GM18507 (cell line): ENCODE data around the gene DNAJC17.

Source experiments
- DNase-seq: peaks from one replicate; pipeline ENCODE4 v3.0.0; 2011; ENCODE audit warnings: low read depth; ENCODE audit not compliant: insufficient read length; ENCODE audit errors: extremely low spot score
- FAIRE-seq: peaks from 2 replicates; lab custom pipeline; 2011; peaks lifted over from hg19 to GRCh38; lab: Jason Lieb, UNC

Gene DNAJC17

DNA sequence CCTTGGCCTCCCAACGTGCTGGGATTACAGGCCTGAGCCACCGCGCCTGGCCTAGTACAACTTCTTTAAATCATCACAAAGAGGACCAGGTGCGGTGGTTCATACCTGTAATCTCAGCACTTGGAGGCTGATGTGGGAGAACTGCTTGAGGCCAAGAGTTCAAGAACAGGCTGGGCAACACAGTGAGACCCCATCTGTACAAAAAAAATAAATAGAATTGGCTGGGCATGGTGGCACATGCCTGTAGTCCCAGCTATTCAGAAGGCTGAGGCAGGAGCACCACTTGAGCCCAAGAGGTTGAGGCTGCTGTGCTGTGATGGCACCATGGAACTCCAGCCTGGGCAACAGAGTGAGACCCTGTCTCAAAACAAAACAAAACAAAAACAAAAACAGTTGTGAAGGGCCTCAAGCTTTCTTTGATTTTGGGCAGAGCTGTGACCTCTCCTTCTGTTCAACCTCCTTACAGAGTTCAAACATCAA is 58.1 kb downstream of the DNAJC17 start:
- FAIRE-seq (no peak), DNase-seq (no peak)

DNA sequence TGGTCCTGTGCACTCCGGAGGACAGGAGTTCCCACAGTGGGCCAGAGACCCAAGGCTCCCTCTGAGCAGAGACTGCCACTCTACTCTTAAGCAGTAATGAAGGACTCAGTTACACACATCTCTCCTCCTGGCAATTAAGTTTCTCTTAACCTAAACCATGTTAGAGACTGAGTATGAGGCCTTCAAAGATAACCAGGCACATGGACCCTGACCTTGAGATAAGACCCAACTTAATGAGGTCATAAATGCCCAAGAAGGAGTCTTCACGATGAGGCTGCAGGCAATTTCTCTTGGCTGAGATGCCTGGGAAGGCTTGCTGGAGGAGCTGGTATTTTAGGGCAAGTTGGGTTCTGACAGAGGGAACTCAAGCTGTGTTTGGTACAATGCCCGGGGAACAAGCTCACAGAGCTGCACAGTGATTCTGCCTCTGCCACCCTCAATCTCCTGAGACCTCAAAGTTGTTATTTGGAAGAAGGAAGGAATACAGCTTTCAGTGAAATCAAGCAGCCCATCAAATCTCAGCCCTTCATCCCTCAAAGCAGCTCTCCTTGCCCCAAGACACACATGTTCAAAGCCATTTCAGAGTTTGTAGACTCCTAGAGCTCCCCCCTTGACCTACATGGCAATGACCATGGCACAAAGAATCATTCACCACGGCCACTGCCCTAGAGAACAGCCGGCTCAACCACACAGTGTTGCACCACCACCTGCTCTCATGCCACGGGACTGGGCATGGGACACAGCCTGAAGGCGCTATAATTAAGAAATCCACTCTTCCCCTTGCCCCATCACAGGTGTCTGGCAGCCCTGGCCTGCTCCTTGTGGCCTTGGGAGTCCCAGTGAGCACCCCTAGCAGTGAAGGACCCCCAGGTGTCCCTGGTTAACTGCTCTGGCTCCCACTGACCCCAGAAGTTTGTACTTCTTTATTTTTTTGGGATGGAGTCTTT is 59.3 kb downstream of the DNAJC17 start:
- DNase-seq = no peak
- no peak for FAIRE-seq

DNA sequence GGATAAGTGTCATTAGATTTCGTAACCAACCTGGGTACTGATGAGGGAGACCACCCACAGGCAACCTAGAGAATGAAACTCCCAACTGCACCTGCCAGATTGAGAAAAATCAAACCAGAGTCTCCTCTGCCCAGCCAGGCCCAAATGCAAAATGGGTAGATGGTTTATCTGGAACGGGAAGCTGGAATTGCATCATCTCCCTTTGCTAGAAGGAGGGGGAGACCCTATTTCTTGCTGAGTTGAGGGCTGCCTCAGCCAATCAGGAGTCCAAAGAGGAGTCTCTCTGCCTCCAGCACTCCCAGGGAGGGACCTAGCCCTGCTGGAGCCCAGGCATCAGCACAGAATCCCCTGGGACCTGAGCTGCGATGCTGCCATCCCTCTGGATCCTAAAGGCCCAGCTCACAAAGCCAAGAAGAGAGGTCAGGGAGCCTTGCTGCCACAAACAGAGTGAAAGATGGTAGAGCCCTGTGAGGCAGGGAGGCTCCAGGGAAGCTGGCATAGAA is 60.3 kb downstream of the DNAJC17 start:
- FAIRE-seq = no peak
- no peak for DNase-seq

DNA sequence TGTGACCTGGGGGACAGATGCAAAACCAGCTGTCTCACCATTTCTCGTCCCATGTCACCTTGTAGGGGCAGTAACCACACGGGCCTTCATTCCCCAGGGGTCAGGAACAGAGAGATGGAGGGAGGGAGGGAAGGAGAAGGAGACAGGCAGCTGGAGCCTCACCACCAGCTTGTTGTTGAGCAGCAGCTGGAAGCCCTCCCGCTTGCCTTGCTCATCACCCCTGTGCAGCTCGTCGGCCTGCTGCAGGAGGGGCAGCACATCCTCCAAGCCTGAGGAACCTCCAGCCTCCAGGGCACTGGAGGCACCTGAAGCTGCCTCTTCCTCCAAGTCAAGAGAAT is 62.5 kb downstream of the DNAJC17 start:
- no peak for FAIRE-seq
- no peak for DNase-seq

DNA sequence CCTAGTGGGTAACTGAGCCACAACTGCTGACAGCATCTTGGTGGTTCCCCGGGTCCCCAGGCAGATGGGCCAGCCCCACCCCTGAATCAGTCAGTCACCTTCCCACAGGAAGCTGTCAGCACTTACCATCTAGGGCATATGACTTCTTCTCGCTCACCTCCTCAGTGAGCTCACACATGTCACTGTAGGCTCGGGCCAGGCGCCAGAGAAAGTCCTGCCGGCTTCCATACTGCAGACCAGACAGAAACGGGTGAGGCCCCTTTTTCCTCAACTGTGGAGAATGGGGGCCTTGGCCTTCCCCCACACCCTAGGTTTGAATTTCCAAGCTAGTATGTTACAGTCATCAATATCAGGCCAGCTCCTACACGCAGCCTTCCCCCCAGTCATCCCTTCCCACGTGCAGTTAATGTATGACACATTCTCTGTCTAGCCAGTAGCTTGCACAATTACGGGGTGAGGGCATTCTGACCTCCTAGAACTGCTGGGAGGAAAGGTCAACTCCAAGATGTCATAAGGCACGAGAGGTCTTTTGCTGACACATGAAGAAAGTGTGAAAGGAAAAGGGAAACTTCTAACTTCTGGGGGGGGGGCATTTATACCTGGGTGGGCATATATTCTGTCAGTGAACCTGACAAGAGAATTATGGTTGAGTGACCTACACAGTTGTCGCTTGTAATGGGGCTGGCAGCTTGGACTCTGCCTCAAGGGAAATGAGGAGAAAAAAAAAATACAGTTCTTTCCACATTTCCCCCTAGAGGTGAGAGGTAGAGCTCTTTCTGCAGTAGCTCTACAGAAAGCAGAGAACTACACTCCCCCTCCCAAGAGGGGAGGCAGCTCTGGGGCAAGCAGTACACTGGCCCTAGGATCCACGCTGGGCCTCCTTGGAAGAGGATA is 63.1 kb downstream of the DNAJC17 start:
- FAIRE-seq (peak; percentile 48), DNase-seq (no peak)

DNA sequence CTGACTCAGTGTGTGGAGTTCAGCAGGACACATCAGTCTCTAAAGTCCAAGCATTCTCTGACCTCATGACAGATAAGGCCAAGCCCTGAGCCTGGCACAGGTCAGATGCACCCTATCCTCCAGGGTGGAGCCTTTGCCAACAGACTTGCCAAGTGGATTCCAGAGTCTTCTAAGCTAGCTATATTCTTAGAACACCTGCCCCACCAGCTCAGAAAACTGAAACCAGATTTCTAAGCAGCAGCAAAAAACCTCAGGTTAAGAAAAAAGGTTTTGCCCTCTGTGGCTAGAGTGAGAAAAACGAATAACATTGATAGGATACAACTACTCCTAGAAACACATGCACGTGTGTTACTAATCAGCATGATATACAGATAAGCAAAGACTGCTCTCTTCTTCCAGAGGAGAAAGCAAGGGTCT is 63.8 kb downstream of the DNAJC17 start:
- DNase-seq (no peak), FAIRE-seq (no peak)

DNA sequence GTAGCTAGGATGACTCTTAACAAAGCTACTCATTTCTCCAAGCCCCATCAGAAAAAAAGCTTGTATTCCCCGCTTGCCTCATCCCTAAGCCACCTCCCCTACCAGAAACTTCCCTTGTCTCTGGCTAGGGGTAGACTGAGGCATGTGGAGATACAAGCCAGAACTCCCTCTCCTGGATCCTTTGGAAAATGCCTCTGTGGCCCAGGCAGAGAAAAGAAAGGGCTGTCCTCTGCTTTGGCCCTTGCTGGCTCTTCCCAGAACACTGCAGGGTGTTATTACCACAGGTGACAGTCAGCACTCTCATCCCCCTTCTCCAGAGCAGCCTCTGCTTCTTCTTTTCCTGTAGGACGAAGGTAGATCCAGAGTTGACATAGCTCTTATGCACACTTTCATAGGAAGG is 67.4 kb downstream of the DNAJC17 start:
- no peak for DNase-seq
- FAIRE-seq = no peak

DNA sequence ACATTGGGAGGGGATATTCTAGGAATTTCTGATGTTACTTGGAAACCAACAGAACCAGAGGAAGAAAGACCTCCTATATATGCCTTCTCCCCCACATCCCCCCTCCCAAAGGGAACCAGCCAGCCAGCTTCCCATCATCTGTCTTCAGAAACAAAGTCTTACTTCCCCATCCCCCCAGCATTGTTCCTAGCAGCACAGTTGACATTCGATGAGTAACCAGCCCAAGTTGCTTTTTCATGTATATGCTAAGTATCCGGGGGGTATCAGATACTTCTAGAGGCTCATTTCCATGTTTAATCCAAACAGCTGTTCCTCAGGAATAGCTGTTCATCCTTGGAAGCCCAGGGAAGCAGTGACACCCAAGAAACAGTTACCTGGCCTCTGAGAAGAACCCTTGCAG is 68.2 kb downstream of the DNAJC17 start:
- no peak for DNase-seq
- FAIRE-seq = no peak

DNA sequence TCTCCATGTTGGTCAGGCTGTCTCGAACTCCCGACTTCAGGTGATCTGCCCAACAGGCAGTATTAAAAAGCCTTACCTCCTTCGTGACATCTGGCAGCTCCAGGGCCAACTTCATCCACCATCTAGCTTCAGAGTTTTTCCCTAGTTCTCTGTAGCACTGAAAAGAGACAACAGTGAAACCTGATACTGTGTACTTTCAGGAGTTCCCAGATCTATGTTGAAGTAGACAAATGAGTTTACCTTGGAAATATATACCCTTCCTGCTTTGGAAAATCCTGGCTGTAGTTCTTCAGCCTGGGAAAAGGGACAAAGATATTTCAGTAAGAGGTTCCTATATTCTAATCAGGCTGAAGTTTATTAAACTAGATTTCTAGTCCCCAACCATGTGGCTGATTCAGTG is 70.2 kb downstream of the DNAJC17 start:
- DNase-seq (no peak), FAIRE-seq (no peak)

DNA sequence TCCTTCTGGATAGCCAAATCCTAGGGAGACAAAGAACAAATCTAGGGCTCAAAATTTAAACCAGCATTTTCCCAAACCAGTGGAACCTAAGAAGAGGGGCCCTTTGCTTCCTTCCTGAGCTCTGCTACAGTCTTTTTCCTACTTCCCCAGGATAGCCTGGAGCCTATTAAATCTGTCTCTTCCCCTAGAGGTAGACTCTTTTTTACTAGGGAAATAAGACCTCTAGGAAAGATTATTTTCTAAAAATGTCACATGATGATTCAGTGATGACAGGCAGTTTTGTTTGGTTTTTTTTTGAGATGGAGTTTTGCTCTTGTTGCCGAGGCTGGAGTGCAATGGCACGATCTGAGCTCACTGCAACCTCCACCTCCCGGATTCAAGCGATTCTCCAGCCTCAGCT is 70.7 kb downstream of the DNAJC17 start:
- FAIRE-seq (no peak), DNase-seq (no peak)

DNA sequence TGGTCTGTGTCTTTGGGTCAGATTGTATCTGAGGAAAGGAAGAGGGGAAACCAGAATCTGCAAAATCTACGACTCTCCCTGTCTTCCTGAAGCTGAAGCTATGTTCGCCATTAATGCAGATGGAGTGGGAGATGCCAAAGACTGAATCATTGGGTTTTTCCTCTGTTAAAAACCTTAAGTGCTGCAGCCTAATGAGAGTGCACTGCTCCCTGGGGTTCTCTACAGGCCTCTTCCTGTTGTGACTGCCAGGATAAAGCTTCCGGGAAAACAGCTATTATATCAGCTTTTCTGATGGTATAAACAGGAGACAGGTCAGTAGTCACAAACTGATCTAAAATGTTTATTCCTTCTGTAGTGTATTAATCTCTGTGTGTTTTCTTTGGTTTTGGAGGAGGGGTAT is 76.2 kb downstream of the DNAJC17 start:
- FAIRE-seq = no peak
- no peak for DNase-seq

DNA sequence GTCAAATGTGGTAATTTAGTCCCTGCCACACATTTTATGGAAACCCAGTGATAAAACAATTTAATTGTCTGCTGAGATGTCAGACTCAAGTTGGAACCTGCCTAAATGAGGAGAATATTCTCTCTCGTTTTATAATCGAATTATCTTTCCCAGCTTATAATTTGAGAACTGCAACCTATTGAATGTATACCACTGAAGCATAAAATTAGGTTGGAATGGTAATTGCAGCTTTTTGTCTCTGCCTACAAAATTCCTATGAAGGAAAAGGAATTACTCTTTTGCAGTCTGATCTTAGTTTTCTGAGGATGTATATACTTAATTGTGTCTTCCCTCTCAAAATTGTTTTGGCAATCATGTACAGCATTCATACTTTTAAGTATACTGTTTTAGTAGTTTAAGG is 83.4 kb downstream of the DNAJC17 start:
- FAIRE-seq (no peak), DNase-seq (no peak)

DNA sequence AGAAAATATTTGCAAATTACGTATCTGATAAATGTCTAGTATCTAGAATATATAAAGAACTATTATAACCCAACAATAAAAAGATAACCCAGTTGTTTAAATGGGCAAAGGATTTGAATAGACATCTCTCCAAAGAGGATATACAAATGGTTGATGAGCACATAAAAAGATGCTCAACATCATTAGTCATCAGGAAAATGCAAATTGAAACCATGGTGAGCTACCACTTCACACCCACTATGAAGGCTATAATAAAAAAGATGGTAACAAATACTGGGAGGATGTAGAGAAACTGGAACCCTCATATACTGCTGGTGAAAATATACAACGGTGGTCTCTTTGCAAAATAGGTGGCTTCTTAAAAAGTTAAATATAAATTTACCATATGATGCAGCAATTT is 84.3 kb downstream of the DNAJC17 start:
- DNase-seq (no peak), FAIRE-seq (no peak)

DNA sequence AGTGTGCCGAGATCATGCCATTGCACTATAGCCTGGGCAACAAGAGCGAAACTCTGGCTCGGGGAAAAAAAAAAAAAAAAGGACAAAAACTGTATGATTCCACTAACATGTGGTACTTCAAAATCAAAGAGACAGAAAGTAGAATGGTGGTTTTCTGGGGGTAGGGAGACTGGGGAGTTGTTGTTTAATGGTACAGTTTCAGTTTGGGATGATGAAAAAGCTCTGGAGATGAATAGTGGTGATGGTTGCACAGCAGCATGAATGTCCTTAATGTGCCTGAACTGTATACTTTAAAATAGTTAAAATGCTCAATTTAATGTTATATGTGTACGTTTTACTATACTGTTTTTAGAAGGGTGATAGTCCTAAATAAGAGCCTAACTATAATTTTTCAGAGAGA is 84.9 kb downstream of the DNAJC17 start:
- FAIRE-seq (no peak), DNase-seq (no peak)

DNA sequence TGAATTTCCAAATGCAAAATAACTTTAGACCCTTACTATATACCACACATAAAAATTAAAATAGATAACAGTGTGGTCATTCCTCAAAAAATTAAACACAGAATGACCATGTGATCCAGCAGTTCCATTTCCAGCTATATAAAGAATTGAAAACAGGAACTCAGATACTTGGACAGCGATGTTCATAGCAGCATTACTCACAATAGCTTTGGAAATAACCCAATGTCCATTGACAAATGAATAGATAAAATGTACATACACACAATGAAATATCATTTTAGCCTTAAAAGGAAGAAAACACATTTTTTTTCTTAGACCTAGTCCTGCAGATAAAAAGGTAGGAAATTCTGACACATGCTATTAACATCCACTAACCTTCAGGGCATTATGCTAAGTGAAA is 85.6 kb downstream of the DNAJC17 start:
- DNase-seq (no peak), FAIRE-seq (no peak)

DNA sequence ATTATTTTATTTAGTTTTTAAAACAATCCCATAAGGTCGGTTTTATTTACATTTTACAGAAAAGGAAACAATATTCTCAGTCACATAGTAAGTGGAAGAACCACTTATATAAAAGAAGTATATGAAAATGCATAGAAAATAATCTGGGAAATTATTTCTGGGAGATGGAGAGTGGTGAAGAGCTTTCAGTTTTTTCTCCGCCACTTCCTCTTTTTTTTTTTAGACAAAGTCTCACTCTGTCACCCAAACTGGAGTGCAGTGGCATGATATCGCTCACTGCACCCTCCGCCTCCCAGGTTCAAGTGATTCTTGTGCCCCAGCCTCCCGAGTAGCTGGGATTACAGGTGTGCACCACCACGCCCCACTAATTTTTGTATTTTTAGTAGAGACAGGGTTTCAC is 91.1 kb downstream of the DNAJC17 start:
- DNase-seq (no peak), FAIRE-seq (no peak)
